Measurements from ENCODE around the gene CLBA1. TPM values are rescaled to one million over a fixed set of nuclear protein-coding genes. Genes with fewer than 3 reads are reported as not detected.

The CLBA1 gene
- total and polyA plus RNA-seq, 2 experiments from 2014 or later = 1.6 to 1.8 TPM

DNA sequence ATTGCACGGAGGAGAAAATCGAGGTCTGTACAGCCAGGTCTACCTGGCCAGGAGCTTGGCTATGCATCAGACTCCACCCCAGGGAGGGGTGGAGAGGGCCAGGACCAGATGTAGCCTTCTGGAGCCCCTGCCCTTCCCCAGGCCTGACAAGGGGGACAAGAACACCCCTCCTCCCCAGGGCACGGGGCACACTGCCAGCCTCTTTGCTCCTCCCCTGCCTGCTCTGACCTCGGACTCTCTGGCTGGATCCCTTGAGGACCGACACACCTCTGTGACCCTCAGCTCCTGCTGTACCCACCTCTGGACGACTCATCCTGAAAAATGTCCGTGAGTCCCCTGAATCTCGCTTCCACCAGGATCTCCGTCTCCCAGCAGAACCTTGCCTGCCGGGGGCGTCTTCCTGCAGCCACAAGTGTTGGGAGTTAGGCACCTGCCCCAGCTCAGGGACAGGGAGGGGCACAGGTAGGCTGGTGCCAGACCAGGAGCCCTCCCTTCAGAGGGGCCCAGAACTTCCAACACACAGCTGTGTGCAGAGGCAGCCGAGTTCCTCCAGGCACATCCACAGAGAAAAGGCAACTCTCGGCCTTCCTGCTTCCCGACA is 29.2 kb upstream of the CLBA1 start:
- Mint-ChIP-seq H3K36me3 (ENCODE audit: low read depth) (peaks cover 4% of the 10 kb centered on the region; the same call in 2 of the 3 replicates), H3K27ac (no peak overlapping the region), H3K4me3 (no peak overlapping the region), H3K4me1 (no peaks in the 10 kb centered on the region), H3K27me3 (ENCODE audit: insufficient read depth, low read depth, poor library complexity) (peaks cover 8% of the 10 kb centered on the region), H3K9me3 (peaks cover 8% of the 10 kb centered on the region)
- no peaks in the 10 kb centered on the region for H3K36me3 ChIP-seq (ENCODE audit: insufficient read depth)
- no peaks in the 10 kb centered on the region for H4K20me1 ChIP-seq (replicated peaks; ENCODE audit: insufficient read depth)
- H2AFZ ChIP-seq = no peak overlapping the region
- no peak overlapping the region for H3K4me3 ChIP-seq
- H3F3A ChIP-seq (replicated peaks; ENCODE audit: low read depth) = no peaks in the 10 kb centered on the region
- ATAC-seq (no peak), DNase-seq (ENCODE audit: low spot score) (no peak)
- H3K79me2 ChIP-seq (replicated peaks; ENCODE audit: insufficient read depth) = no peaks in the 10 kb centered on the region
- TF ChIP-seq CREB1 (CRISPR knock-in tag; IDR thresholded peaks at IDR 0.05; ENCODE audit: low read depth) (no peak), JUNB (IDR thresholded peaks at IDR 0.05; ENCODE audit: unreplicated experiment) (no peak), NANOG (IDR thresholded peaks at IDR 0.05; ENCODE audit: borderline replicate concordance) (no peak), STAT1 (IDR thresholded peaks at IDR 0.05; ENCODE audit: unreplicated experiment) (no peak), ZNF114 (CRISPR knock-in tag; IDR thresholded peaks at IDR 0.05) (no peak), POLR2AphosphoS5 (IDR thresholded peaks at IDR 0.05; ENCODE audit: low read depth) (no peak)
- TF ChIP-seq, protein P1, sequence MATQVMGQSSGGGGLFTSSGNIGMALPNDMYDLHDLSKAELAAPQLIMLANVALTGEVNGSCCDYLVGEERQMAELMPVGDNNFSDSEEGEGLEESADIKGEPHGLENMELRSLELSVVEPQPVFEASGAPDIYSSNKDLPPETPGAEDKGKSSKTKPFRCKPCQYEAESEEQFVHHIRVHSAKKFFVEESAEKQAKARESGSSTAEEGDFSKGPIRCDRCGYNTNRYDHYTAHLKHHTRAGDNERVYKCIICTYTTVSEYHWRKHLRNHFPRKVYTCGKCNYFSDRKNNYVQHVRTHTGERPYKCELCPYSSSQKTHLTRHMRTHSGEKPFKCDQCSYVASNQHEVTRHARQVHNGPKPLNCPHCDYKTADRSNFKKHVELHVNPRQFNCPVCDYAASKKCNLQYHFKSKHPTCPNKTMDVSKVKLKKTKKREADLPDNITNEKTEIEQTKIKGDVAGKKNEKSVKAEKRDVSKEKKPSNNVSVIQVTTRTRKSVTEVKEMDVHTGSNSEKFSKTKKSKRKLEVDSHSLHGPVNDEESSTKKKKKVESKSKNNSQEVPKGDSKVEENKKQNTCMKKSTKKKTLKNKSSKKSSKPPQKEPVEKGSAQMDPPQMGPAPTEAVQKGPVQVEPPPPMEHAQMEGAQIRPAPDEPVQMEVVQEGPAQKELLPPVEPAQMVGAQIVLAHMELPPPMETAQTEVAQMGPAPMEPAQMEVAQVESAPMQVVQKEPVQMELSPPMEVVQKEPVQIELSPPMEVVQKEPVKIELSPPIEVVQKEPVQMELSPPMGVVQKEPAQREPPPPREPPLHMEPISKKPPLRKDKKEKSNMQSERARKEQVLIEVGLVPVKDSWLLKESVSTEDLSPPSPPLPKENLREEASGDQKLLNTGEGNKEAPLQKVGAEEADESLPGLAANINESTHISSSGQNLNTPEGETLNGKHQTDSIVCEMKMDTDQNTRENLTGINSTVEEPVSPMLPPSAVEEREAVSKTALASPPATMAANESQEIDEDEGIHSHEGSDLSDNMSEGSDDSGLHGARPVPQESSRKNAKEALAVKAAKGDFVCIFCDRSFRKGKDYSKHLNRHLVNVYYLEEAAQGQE (IDR thresholded peaks at IDR 0.05; ENCODE audit: unreplicated experiment) = no peak
- no peak overlapping the region for H3K4me2 ChIP-seq
- no peaks in the 10 kb centered on the region for H3K4me1 ChIP-seq (ENCODE audit: insufficient read depth)
- H3K9me2 ChIP-seq (ENCODE audit: insufficient read depth) = no peaks in the 10 kb centered on the region
- H3K27me3 ChIP-seq (ENCODE audit: insufficient read depth) = no peaks in the 10 kb centered on the region
- no peak overlapping the region for H3K27ac ChIP-seq (ENCODE audit: low read depth)

DNA sequence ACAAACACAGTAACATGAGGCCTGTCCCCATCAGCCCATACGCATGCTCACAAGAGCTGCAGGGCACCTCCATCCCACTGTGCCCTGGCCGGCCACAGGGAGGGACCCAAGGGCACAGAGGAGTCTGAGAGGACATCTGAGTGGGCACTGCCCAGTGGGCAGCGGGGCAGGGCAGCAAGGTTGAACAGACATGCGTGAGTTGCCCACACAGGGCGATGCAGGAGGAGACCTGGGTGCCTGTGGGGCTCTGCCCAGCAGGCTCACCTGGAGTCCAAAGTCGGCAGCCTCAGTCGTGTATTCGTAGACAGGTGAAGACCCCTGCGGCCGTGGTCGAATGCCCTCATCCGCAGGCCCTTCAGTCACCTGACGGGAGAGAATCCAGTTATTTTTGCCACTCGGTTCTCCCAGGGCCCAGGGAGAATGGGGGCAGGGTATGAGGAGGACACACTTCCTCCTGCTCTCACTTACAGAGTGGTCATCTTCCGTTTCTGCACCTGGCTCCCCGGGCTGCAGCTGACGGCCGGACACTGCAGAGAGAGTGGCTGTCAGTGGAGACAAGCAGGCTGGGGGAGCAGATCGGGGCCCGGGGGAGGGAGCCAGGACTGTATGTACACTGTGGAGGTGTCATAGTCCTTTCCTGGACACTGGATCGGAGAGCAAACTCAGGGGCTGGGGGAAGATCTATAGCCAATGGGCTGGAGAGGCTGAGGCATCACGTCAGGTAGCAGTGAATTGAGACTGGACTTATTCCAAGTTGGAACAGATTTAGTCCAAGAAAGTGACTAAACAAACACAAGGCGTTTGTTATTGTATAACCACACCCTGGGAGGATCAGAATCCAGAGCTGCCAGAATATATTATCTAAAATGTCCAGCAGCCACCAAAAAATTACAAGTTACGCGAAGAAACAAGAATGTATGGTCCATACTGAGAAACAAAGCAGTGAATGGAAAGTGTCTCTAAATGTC is 28.2 kb upstream of the CLBA1 start:
- H3K4me1 Mint-ChIP-seq = no peaks in the 10 kb centered on the region
- H3K9me3 Mint-ChIP-seq = peaks cover 6% of the 10 kb centered on the region
- Histone ChIP-seq H3F3A (replicated peaks; ENCODE audit: low read depth) (no peaks in the 10 kb centered on the region), H3K79me2 (replicated peaks; ENCODE audit: insufficient read depth) (no peaks in the 10 kb centered on the region), H3K27me3 (ENCODE audit: insufficient read depth) (no peaks in the 10 kb centered on the region), H2AFZ (no peak overlapping the region), H3K4me1 (ENCODE audit: insufficient read depth) (no peaks in the 10 kb centered on the region), H3K9me2 (ENCODE audit: insufficient read depth) (no peaks in the 10 kb centered on the region), H3K36me3 (ENCODE audit: insufficient read depth) (no peaks in the 10 kb centered on the region), H3K4me3 (no peak overlapping the region), H4K20me1 (replicated peaks; ENCODE audit: insufficient read depth) (no peaks in the 10 kb centered on the region), H3K27ac (ENCODE audit: low read depth) (no peak overlapping the region), H3K4me2 (no peak overlapping the region)
- DNase-seq (ENCODE audit: low spot score) = no peak
- ATAC-seq = no peak
- no peak overlapping the region for H3K4me3 Mint-ChIP-seq
- H3K27ac Mint-ChIP-seq = no peak overlapping the region
- peaks cover 10% of the 10 kb centered on the region for H3K27me3 Mint-ChIP-seq (ENCODE audit: insufficient read depth, low read depth, poor library complexity)
- peaks cover 4% of the 10 kb centered on the region; the same call in 2 of the 3 replicates for H3K36me3 Mint-ChIP-seq (ENCODE audit: low read depth)
- TF ChIP-seq STAT1 (IDR thresholded peaks at IDR 0.05; ENCODE audit: unreplicated experiment) (no peak), NANOG (IDR thresholded peaks at IDR 0.05; ENCODE audit: borderline replicate concordance) (no peak)
- TF ChIP-seq, protein P1 (IDR thresholded peaks at IDR 0.05; ENCODE audit: unreplicated experiment) = no peak

Data from GM23338 (cell line).